H9 (cell line): ENCODE data around the gene EFHD2. TPM values are rescaled to one million over a fixed set of nuclear protein-coding genes. Genes with fewer than 3 reads are reported as not detected.
A peak's percentile ranks its signal among the peaks of the same experiment; 100 is the strongest.

Experiments
- DNase-seq: peaks from one replicate; pipeline ENCODE4 v3.0.0-alpha.2; 2017
- H2AFZ ChIP-seq: one replicate; pipeline ENCODE4 v1.6.1; 2013; ENCODE audit warnings: mild to moderate bottlenecking, low read length, control low read depth, moderate library complexity
- H2AK5ac ChIP-seq: 2 replicates; pipeline ENCODE4 v1.6.1; 2013; ENCODE audit warnings: low read length, control low read depth, mixed read lengths; ENCODE audit not compliant: insufficient read length
- H2BK120ac ChIP-seq: one replicate; pipeline ENCODE4 v1.6.1; 2013; ENCODE audit warnings: low read depth, mild to moderate bottlenecking, low read length, control low read depth, inconsistent platforms; ENCODE audit not compliant: poor library complexity, severe bottlenecking
- H2BK12ac ChIP-seq: 2 replicates; pipeline ENCODE4 v1.6.1; 2013; ENCODE audit warnings: low read length, control low read depth, mixed read lengths, low read depth; ENCODE audit not compliant: insufficient read length
- H2BK15ac ChIP-seq: 2 replicates; pipeline ENCODE4 v1.6.1; 2013; ENCODE audit warnings: low read depth, low read length, control low read depth
- H2BK20ac ChIP-seq: one replicate; pipeline ENCODE4 v1.6.1; 2013; ENCODE audit warnings: low read depth, mild to moderate bottlenecking, low read length, control low read depth, inconsistent platforms; ENCODE audit not compliant: poor library complexity, severe bottlenecking
- H2BK5ac ChIP-seq: 2 replicates; pipeline ENCODE4 v1.6.1; 2013; ENCODE audit warnings: low read length, control low read depth, mixed read lengths; ENCODE audit not compliant: insufficient read length
- H3K14ac ChIP-seq: 2 replicates; pipeline ENCODE4 v1.6.1; 2013; ENCODE audit warnings: low read length, control low read depth; ENCODE audit not compliant: insufficient read depth
- H3K18ac ChIP-seq: 2 replicates; pipeline ENCODE4 v1.6.1; 2013; ENCODE audit warnings: low read depth, mild to moderate bottlenecking, mixed read lengths, low read length, control low read depth; ENCODE audit not compliant: insufficient read length
- H3K23ac ChIP-seq: 2 replicates; pipeline ENCODE4 v1.6.1; 2013; ENCODE audit warnings: low read length, control low read depth, mixed read lengths, low read depth; ENCODE audit not compliant: insufficient read length
- H3K23me2 ChIP-seq: 2 replicates; pipeline ENCODE4 v1.6.1; 2013; ENCODE audit warnings: low read depth, mild to moderate bottlenecking, mixed read lengths, low read length, control low read depth; ENCODE audit not compliant: insufficient read length, poor library complexity, severe bottlenecking
- H3K27ac ChIP-seq: 2 replicates; pipeline ENCODE4 v1.5.1; 2013; ENCODE audit warnings: low read length, control low read depth, mixed read lengths, low read depth; ENCODE audit not compliant: insufficient read length
- H3K27me3 ChIP-seq: 2 replicates; pipeline ENCODE4 v1.6.1; 2013; ENCODE audit warnings: low read length, control low read depth, inconsistent platforms; ENCODE audit not compliant: insufficient read depth
- H3K4ac ChIP-seq: 2 replicates; pipeline ENCODE4 v1.6.1; 2013; ENCODE audit warnings: low read depth, mild to moderate bottlenecking, control low read depth, inconsistent platforms, low read length, moderate library complexity
- H3K4me1 ChIP-seq: 2 replicates; pipeline ENCODE4 v1.6.1; 2013; ENCODE audit warnings: low read length, control low read depth, inconsistent platforms; ENCODE audit not compliant: insufficient read depth
- H3K4me2 ChIP-seq: 2 replicates; pipeline ENCODE4 v1.6.1; 2013; ENCODE audit warnings: low read length, control low read depth, mixed read lengths; ENCODE audit not compliant: insufficient read length, insufficient read depth
- H3K56ac ChIP-seq: 2 replicates; pipeline ENCODE4 v1.6.1; 2013; ENCODE audit warnings: low read depth, mild to moderate bottlenecking, mixed read lengths, low read length, control low read depth; ENCODE audit not compliant: insufficient read length
- H3K79me1 ChIP-seq: 2 replicates; pipeline ENCODE4 v1.6.1; 2013; ENCODE audit warnings: low read depth, mild to moderate bottlenecking, moderate library complexity, low read length, control low read depth, inconsistent platforms; ENCODE audit not compliant: insufficient read depth, poor library complexity, severe bottlenecking
- H3K79me2 ChIP-seq: 2 replicates; pipeline ENCODE4 v1.6.1; 2013; ENCODE audit warnings: low read length, control low read depth, inconsistent platforms; ENCODE audit not compliant: insufficient read depth
- H3K9ac ChIP-seq: 2 replicates; pipeline ENCODE4 v1.6.1; 2013; ENCODE audit warnings: low read length, control low read depth, mixed read lengths; ENCODE audit not compliant: insufficient read length; ENCODE audit errors: extremely low read depth
- H3K9me3 ChIP-seq: one replicate; pipeline ENCODE4 v1.6.1; 2013; ENCODE audit warnings: low read depth, low read length, inconsistent platforms; ENCODE audit not compliant: control insufficient read depth
- H3T11ph ChIP-seq: one replicate; pipeline ENCODE4 v1.6.1; 2013; ENCODE audit warnings: mild to moderate bottlenecking, low read length, control low read depth, inconsistent platforms
- H4K20me1 ChIP-seq: one replicate; pipeline ENCODE4 v1.6.1; 2013; ENCODE audit not compliant: control insufficient read depth, insufficient read length, insufficient read depth
- H4K5ac ChIP-seq: 2 replicates; pipeline ENCODE4 v1.6.1; 2013; ENCODE audit warnings: low read depth, mild to moderate bottlenecking, mixed read lengths, low read length, control low read depth; ENCODE audit not compliant: insufficient read length
- H4K8ac ChIP-seq: replicated peaks from 2 replicates; pipeline ENCODE4 v1.6.1; 2013; ENCODE audit warnings: low read length, control low read depth, mixed read lengths, low read depth; ENCODE audit not compliant: insufficient read length
- H4K91ac ChIP-seq: 2 replicates; pipeline ENCODE4 v1.6.1; 2013; ENCODE audit warnings: low read depth, mild to moderate bottlenecking, moderate library complexity, mixed read lengths, low read length, control low read depth; ENCODE audit not compliant: insufficient read length
- H3K27ac Mint-ChIP-seq, 3 experiments: 2 replicates in 2 of 3; 3 replicates in 1 of 3; pipeline ENCODE4 v1.8.0; 2020 to 2021; ENCODE audit warnings: mixed read lengths in 3 of 3, mild to moderate bottlenecking in 1 of 3, moderate library complexity in 1 of 3
- H3K27me3 Mint-ChIP-seq: 2 replicates; pipeline ENCODE4 v1.8.0; 2021; ENCODE audit warnings: low read depth, mild to moderate bottlenecking, moderate library complexity, mixed read lengths
- H3K36me3 Mint-ChIP-seq, 3 experiments: 2 replicates in 2 of 3; 3 replicates in 1 of 3; pipeline ENCODE4 v1.8.0; 2020 to 2021; ENCODE audit warnings: low read depth in 3 of 3, mixed read lengths in 3 of 3; ENCODE audit not compliant: insufficient read depth in 1 of 3
- H3K4me1 Mint-ChIP-seq, 2 experiments: 2 replicates each; pipeline ENCODE4 v1.8.0; 2020; ENCODE audit warnings: mixed read lengths in 2 of 2
- H3K4me3 Mint-ChIP-seq, 2 experiments: 2 replicates in 1 of 2; 3 replicates in 1 of 2; pipeline ENCODE4 v1.8.0; 2020 to 2021; ENCODE audit warnings: mild to moderate bottlenecking in 2 of 2, mixed read lengths in 2 of 2, moderate library complexity in 1 of 2
- H3K9me3 Mint-ChIP-seq, 2 experiments: 2 replicates in 1 of 2; 3 replicates in 1 of 2; pipeline ENCODE4 v1.8.0; 2020; ENCODE audit warnings: mild to moderate bottlenecking in 2 of 2, mixed read lengths in 2 of 2, moderate library complexity in 1 of 2
- CTCF ChIP-seq: fragments of 200-600 bp; sonication (generic); conservative IDR thresholded peaks from 3 replicates; pipeline ENCODE4 v1.8.0; 2021; ENCODE audit warnings: antibody characterized with exemption, mild to moderate bottlenecking
- WGBS: extraction: QIAGEN DNeasy Blood & Tissue Kit; methylation state at CpG from one replicate; pipeline ENCODE4 v1.1.7; 2013; ENCODE audit warnings: missing lambda C conversion rate, low lambda C conversion rate, mixed read lengths; ENCODE audit not compliant: insufficient read length; ENCODE audit errors: extremely low coverage; 5-methylcytosine and 5-hydroxymethylcytosine counted together
- total RNA-seq: library from RNA; stranded (reverse); gene quantifications from 2 replicates; pipeline ENCODE4 v1.2.1, GENCODE V29; 2021

The EFHD2 gene
- total RNA-seq, 1 experiment from 2014 or later, result 16.5 TPM

- Mint-ChIP-seq H3K4me1 (peaks cover 23 to 33% of the 10 kb centered on the region in 2 experiments), H3K36me3 (peaks cover 0 to 2% (median 2%) of the 10 kb centered on the region in 3 experiments; a peak in 3 of 7 replicates), H3K27ac (no peak overlapping the region), H3K27me3 (peaks cover 34% of the 10 kb centered on the region), H3K9me3 (no peaks in the 10 kb centered on the region), H3K4me3 (no peak overlapping the region)
- Histone ChIP-seq H3K56ac (no peak overlapping the region), H4K8ac (no peak overlapping the region), H3K9ac (no peak overlapping the region), H2BK20ac (no peak overlapping the region), H3K9me3 (no peaks in the 10 kb centered on the region), H2AFZ (no peak overlapping the region), H3K79me1 (no peaks in the 10 kb centered on the region), H3K23ac (no peak overlapping the region), H2BK120ac (no peak overlapping the region), H3K79me2 (no peaks in the 10 kb centered on the region), H2BK15ac (no peak overlapping the region), H2BK5ac (no peak overlapping the region), H3K4me2 (no peak overlapping the region), H3K14ac (peak overlapping the region; percentile 37; the same call in 1 of the 2 replicates), H3K27me3 (peaks cover 4% of the 10 kb centered on the region; the same call in 1 of the 2 replicates), H2BK12ac (no peak overlapping the region), H3T11ph (no peak overlapping the region), H4K20me1 (no peaks in the 10 kb centered on the region), H3K4ac (no peak overlapping the region), H2AK5ac (no peak overlapping the region), H3K23me2 (peaks cover 6% of the 10 kb centered on the region), H4K5ac (no peak overlapping the region), H3K18ac (no peak overlapping the region), H4K91ac (no peak overlapping the region), H3K27ac (no peak overlapping the region), H3K4me1 (no peaks in the 10 kb centered on the region)
- TF ChIP-seq CTCF, result no peak
- DNase-seq, result no peak
- no CpG with 5 or more reads among the region's 10 CpGs for WGBS
Measured at GRCh38 chr1:15414445-15414983, 4.8 kb downstream of the EFHD2 start.
